CD4-positive, alpha-beta T cell (primary cell): ENCODE measurements around the gene SAFB2. TPM values are rescaled to one million over a fixed set of nuclear protein-coding genes. Genes with fewer than 3 reads are reported as not detected.

Experiments
- ATAC-seq: fragments of 200-7000 bp; cut with Tn5 transposase; one replicate; pipeline ENCODE4 v1.10.0; 2022; ENCODE audit warnings: mild to moderate bottlenecking; ENCODE audit not compliant: poor library complexity
- CTCF ChIA-PET: fragments of 350-600 bp; sonication (Branson Sonifier 250); formaldehyde crosslinking; loops from one replicate; lab custom pipeline; 2021; ENCODE audit warnings: antibody characterized with exemption, inconsistent platforms; lab: Charles Lee
- POLR2A ChIA-PET: fragments of 350-600 bp; sonication (Branson Sonifier 250); formaldehyde crosslinking; loops from one replicate; lab custom pipeline; 2021; ENCODE audit warnings: antibody characterized with exemption, inconsistent platforms; lab: Charles Lee
- DNase-seq, 14 experiments: peaks; one replicate each; pipeline ENCODE4 v3.0.0-alpha.2; 2013 to 2020; ENCODE audit warnings: mixed read lengths in 2 of 14
- H3K27ac ChIP-seq, 2 donors: one replicate each; pipeline versions ENCODE4 v1.5.1 to v1.7.0; 2013; ENCODE audit warnings: low read length in 2 of 2, low read depth in 1 of 2, mild to moderate bottlenecking in 1 of 2
- H3K27me3 ChIP-seq, 2 experiments: 1 replicate in 1 of 2; 2 replicates in 1 of 2; pipeline versions ENCODE4 v1.6.1 to v1.7.0; 2013; ENCODE audit warnings: low read length in 2 of 2, control low read depth in 1 of 2, mild to moderate bottlenecking in 1 of 2, moderate library complexity in 1 of 2; ENCODE audit not compliant: insufficient read depth in 2 of 2, control insufficient read depth in 1 of 2
- H3K36me3 ChIP-seq: one replicate; pipeline ENCODE4 v1.6.1; 2013; ENCODE audit warnings: low read length, control low read depth; ENCODE audit not compliant: insufficient read depth
- H3K4me1 ChIP-seq: one replicate; pipeline ENCODE4 v1.6.1; 2013; ENCODE audit warnings: low read length, control low read depth; ENCODE audit not compliant: insufficient read depth
- H3K4me3 ChIP-seq: one replicate; pipeline ENCODE4 v1.5.1; 2013; ENCODE audit warnings: mild to moderate bottlenecking, low read length, moderate library complexity
- H3K9me3 ChIP-seq, 2 experiments: 1 replicate in 1 of 2; 2 replicates in 1 of 2; pipeline versions ENCODE4 v1.6.1 to v1.7.0; 2013; ENCODE audit warnings: low read length in 2 of 2, mild to moderate bottlenecking in 2 of 2, control low read depth in 1 of 2, moderate library complexity in 1 of 2; ENCODE audit not compliant: control insufficient read depth in 1 of 2, insufficient read depth in 1 of 2
- H3K27ac Mint-ChIP-seq: one replicate; pipeline ENCODE4 v1.8.0; 2020; ENCODE audit warnings: mixed read lengths
- H3K27me3 Mint-ChIP-seq: one replicate; pipeline ENCODE4 v1.8.0; 2021; ENCODE audit warnings: mixed read lengths
- H3K36me3 Mint-ChIP-seq: one replicate; pipeline ENCODE4 v1.8.0; 2021; ENCODE audit warnings: low read depth, mixed read lengths
- H3K4me1 Mint-ChIP-seq: one replicate; pipeline ENCODE4 v1.8.0; 2021; ENCODE audit warnings: low read depth, mixed read lengths
- H3K4me3 Mint-ChIP-seq: one replicate; pipeline ENCODE4 v1.8.0; 2020; ENCODE audit warnings: mild to moderate bottlenecking, mixed read lengths
- H3K9me3 Mint-ChIP-seq: one replicate; pipeline ENCODE4 v1.8.0; 2020; ENCODE audit warnings: mixed read lengths
- intact Hi-C, 2 experiments: fragments of 100-400 bp; cut with DNase I in 1 of 2; cut with micrococcal nuclease in 1 of 2; formaldehyde crosslinking; loops; one replicate each; pipeline versions ENCODE4 v1.15.1 to v1.9.0; 2023 to 2025; cut with DNase I, micrococcal nuclease
- total RNA-seq, 174 experiments: library from RNA in 2 of 174; stranded (reverse) in 2 of 174; gene quantifications; one replicate each; pipeline ENCODE4 v1.2.3 and lab custom pipeline; 2021 to 2026
- TF ChIP-seq, protein P1 (sequence below): fragments of 200-600 bp; IDR thresholded peaks from one replicate; pipeline ENCODE4 v1.8.0; 2022; ENCODE audit warnings: antibody characterized with exemption, mild to moderate bottlenecking

SAFB2 gene
- total RNA-seq, 2 experiments from 2014 or later = 238 to 246 TPM

DNA sequence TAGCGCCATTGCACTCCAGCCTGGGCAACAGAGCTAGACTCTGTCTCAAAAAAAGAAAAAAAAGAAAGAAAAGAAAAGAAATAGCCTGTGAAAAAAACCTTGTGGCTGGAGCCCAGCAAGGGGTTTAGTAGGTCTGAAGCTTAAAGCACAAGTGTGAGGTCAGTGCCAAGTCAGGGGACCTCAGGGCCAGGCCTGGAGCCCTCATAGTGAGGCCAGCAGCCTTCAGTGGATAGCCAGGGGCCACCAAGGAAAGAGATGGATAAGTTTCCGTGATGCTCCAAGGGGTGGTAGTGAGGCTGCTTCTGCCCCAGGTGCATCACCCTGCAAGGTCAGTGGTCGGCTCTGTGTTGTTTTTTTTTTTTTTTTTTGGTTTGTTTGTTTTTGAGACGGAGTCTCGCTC is 67.7 kb downstream of the SAFB2 start:
- no peak for DNase-seq
- Histone ChIP-seq H3K4me1 (no peaks in the 10 kb centered on the region), H3K4me3 (no peak overlapping the region), H3K27ac (no peak overlapping the region), H3K9me3 (peaks cover 0 to 15% of the 10 kb centered on the region in 2 experiments), H3K36me3 (no peaks in the 10 kb centered on the region), H3K27me3 (peaks cover 0 to 4% of the 10 kb centered on the region in 2 experiments)
- ATAC-seq = no peak
- H3K27me3 Mint-ChIP-seq = peaks cover 32% of the 10 kb centered on the region
- no peak overlapping the region for H3K27ac Mint-ChIP-seq
- H3K4me3 Mint-ChIP-seq = no peak overlapping the region
- intact Hi-C loops = no loop called here
- no peaks in the 10 kb centered on the region for H3K4me1 Mint-ChIP-seq
- TF ChIP-seq, protein P1, sequence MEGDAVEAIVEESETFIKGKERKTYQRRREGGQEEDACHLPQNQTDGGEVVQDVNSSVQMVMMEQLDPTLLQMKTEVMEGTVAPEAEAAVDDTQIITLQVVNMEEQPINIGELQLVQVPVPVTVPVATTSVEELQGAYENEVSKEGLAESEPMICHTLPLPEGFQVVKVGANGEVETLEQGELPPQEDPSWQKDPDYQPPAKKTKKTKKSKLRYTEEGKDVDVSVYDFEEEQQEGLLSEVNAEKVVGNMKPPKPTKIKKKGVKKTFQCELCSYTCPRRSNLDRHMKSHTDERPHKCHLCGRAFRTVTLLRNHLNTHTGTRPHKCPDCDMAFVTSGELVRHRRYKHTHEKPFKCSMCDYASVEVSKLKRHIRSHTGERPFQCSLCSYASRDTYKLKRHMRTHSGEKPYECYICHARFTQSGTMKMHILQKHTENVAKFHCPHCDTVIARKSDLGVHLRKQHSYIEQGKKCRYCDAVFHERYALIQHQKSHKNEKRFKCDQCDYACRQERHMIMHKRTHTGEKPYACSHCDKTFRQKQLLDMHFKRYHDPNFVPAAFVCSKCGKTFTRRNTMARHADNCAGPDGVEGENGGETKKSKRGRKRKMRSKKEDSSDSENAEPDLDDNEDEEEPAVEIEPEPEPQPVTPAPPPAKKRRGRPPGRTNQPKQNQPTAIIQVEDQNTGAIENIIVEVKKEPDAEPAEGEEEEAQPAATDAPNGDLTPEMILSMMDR = no peak
- POLR2A ChIA-PET = no interaction called here
- CTCF ChIA-PET = no interaction called here
- no peaks in the 10 kb centered on the region for H3K36me3 Mint-ChIP-seq
- no peaks in the 10 kb centered on the region for H3K9me3 Mint-ChIP-seq

DNA sequence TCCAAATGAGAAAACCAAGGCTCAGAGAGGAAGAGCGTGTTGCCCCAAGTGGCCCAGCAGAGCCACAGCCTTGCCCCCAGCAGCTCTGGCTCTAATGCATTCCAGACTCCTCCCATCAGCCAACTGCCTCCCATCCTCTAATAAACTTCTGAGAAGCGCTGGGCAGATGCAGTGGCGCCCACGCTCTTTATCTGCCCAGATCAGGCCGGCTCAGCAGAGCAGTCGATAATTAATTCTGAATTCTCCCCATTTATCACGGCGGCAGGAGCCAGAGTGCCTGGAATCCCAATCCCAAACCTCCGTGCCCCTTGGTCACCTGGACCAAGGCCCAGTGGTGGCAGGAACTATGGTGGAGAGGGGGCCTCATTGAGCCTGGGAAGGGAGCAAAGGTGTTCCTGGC is 68.7 kb downstream of the SAFB2 start:
- ChIA-PET CTCF (no interaction called here), POLR2A (no interaction called here)
- ATAC-seq (no peak), DNase-seq (no peak)
- H3K4me1 ChIP-seq = no peaks in the 10 kb centered on the region
- H3K27ac ChIP-seq = no peak overlapping the region
- H3K36me3 Mint-ChIP-seq = no peaks in the 10 kb centered on the region
- H3K36me3 ChIP-seq = no peaks in the 10 kb centered on the region
- TF ChIP-seq, protein P1 = no peak
- intact Hi-C loops = no loop called here
- H3K9me3 ChIP-seq = peaks cover 0 to 6% of the 10 kb centered on the region in 2 experiments
- H3K9me3 Mint-ChIP-seq = no peaks in the 10 kb centered on the region
- peaks cover 0 to 2% of the 10 kb centered on the region in 2 experiments for H3K27me3 ChIP-seq
- H3K4me1 Mint-ChIP-seq = no peaks in the 10 kb centered on the region
- no peak overlapping the region for H3K4me3 ChIP-seq
- H3K27ac Mint-ChIP-seq = no peak overlapping the region
- H3K4me3 Mint-ChIP-seq = no peak overlapping the region
- peaks cover 39% of the 10 kb centered on the region for H3K27me3 Mint-ChIP-seq

DNA sequence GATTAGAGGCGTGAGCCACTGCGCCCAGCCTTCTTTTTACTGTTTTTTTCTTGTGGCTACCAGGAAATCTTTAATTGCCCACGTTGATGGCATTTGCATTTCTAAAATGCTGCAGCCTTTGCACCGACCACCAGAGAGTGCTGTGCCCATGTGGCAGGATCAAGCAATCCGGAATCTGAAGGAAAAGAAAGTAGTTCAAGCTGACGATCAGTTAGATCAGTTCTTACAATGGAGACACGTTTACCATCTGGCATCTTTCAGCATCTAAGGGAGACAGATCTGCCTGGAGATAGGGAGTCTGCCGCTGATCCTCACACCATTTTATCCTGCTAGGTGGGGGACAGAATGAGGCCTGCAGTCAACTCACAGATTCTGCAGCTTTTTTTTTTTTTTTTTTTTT is 74.7 kb downstream of the SAFB2 start:
- POLR2A ChIA-PET = no interaction called here
- no peak overlapping the region for H3K27ac Mint-ChIP-seq

More for the DNA sequence above, 74.7 kb downstream of the SAFB2 start:
- intact Hi-C loops = no loop called here
- Mint-ChIP-seq H3K9me3 (no peaks in the 10 kb centered on the region), H3K36me3 (no peaks in the 10 kb centered on the region), H3K4me3 (no peak overlapping the region), H3K4me1 (no peaks in the 10 kb centered on the region), H3K27me3 (peaks cover 26% of the 10 kb centered on the region)
- Histone ChIP-seq H3K36me3 (no peaks in the 10 kb centered on the region), H3K4me3 (no peak overlapping the region), H3K4me1 (no peaks in the 10 kb centered on the region), H3K27ac (no peak overlapping the region), H3K9me3 (no peaks in the 10 kb centered on the region), H3K27me3 (no peaks in the 10 kb centered on the region)
- CTCF ChIA-PET = interaction anchor here (0.6 kb wide), 1 partner anchor 741 kb away, joined by 3 read pairs; no protein-coding TSS in a partner anchor
- DNase-seq (peak in 4 of 14 experiments; percentile 1 to 37 (median 22)), ATAC-seq (no peak)
- TF ChIP-seq, protein P1 = no peak
